ENCODE measurements around the gene DEPP1. TPM values are rescaled to one million over a fixed set of nuclear protein-coding genes. Genes with fewer than 3 reads are reported as not detected.

Gene DEPP1
- total and polyA plus RNA-seq, 2 experiments from 2014 or later: 0.37 to 1.3 TPM

DNA sequence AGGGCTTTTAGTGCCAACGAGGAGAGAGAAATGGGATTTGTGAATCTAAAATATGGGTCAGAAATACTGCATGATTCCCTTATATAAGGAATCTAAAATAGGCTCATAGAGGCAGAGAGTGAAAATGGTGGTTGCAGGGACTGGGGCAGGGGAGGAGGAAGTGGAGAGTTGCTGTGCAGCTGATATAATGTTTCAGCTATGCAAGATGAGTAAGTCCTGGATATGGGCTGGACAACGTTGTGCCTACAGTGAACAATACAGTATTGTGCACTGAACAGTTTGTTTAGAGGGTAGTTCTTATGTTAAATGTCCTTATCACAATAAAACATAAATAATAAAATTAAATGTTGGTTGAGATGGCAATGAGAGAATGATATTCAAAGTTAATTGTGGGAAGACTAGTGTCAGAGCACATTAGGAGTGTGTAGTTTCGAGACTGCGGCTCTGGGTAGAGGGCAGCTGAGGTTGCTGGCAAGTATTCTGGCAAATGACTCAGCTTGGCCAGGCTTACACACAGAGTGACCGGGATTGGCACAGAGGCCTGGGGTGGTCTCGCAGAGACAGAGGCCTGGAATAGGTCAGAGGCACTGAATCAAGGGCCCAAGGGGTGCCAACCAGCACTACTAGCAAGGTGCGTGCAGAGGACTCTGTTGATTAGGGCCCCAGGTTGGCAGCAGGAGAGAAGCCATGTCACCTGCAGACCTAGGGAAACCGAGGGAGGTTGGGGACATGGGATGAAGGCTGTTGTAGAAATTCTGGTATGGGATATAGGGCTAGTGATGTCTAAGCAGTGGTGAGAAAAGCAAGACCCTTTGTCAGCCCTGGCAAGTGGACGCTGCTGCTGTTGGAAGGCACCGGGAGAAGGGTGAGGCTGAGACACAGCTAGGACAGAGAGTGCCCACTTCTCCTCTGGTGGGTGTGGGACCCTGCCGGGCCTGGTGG lies 2.8 kb upstream of the DEPP1 start:
- Histone ChIP-seq H3K79me2 (replicated peaks; ENCODE audit: insufficient read depth) (no peaks in the 10 kb centered on the region), H3K4me1 (ENCODE audit: insufficient read depth) (peaks cover 33% of the 10 kb centered on the region), H3K27me3 (ENCODE audit: insufficient read depth) (no peaks in the 10 kb centered on the region), H3F3A (replicated peaks; ENCODE audit: low read depth) (no peaks in the 10 kb centered on the region), H4K20me1 (replicated peaks; ENCODE audit: insufficient read depth) (no peaks in the 10 kb centered on the region), H3K9me2 (ENCODE audit: insufficient read depth) (no peaks in the 10 kb centered on the region), H3K27ac (ENCODE audit: low read depth) (no peak overlapping the region), H3K4me3 (no peak overlapping the region), H3K36me3 (ENCODE audit: insufficient read depth) (no peaks in the 10 kb centered on the region), H3K4me2 (no peak overlapping the region), H2AFZ (no peak overlapping the region)
- Mint-ChIP-seq H3K4me1 (peaks cover 54% of the 10 kb centered on the region), H3K27ac (no peak overlapping the region), H3K9me3 (no peaks in the 10 kb centered on the region), H3K36me3 (ENCODE audit: low read depth) (no peaks in the 10 kb centered on the region; the same call in 2 of the 3 replicates), H3K27me3 (ENCODE audit: insufficient read depth, low read depth, poor library complexity) (peaks cover 21% of the 10 kb centered on the region), H3K4me3 (no peak overlapping the region)
- ATAC-seq (no peak), DNase-seq (ENCODE audit: low spot score) (no peak)
- TF ChIP-seq POLR2AphosphoS5 (IDR thresholded peaks at IDR 0.05; ENCODE audit: low read depth) (no peak), NANOG (IDR thresholded peaks at IDR 0.05; ENCODE audit: borderline replicate concordance) (no peak), CTCF (conservative IDR thresholded peaks at IDR 0.05; ENCODE audit: low read depth in 2 of 2) (no peak), EZH2phosphoT487 (IDR thresholded peaks at IDR 0.05; ENCODE audit: unreplicated experiment) (no peak), CREB1 (CRISPR knock-in tag; IDR thresholded peaks at IDR 0.05; ENCODE audit: low read depth) (no peak), STAT1 (IDR thresholded peaks at IDR 0.05; ENCODE audit: unreplicated experiment) (no peak), ZNF462 (CRISPR knock-in tag; IDR thresholded peaks at IDR 0.05) (no peak), JUNB (IDR thresholded peaks at IDR 0.05; ENCODE audit: unreplicated experiment) (no peak)
- TF ChIP-seq, protein P1, sequence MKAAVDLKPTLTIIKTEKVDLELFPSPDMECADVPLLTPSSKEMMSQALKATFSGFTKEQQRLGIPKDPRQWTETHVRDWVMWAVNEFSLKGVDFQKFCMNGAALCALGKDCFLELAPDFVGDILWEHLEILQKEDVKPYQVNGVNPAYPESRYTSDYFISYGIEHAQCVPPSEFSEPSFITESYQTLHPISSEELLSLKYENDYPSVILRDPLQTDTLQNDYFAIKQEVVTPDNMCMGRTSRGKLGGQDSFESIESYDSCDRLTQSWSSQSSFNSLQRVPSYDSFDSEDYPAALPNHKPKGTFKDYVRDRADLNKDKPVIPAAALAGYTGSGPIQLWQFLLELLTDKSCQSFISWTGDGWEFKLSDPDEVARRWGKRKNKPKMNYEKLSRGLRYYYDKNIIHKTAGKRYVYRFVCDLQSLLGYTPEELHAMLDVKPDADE (IDR thresholded peaks at IDR 0.05): no peak
